Measurements from ENCODE around the gene PCBP4. TPM values are rescaled to one million over a fixed set of nuclear protein-coding genes. Genes with fewer than 3 reads are reported as not detected.

The PCBP4 gene
- total RNA-seq, 4 donors from 2014 or later, result 184 to 320 (median 199) TPM

DNA sequence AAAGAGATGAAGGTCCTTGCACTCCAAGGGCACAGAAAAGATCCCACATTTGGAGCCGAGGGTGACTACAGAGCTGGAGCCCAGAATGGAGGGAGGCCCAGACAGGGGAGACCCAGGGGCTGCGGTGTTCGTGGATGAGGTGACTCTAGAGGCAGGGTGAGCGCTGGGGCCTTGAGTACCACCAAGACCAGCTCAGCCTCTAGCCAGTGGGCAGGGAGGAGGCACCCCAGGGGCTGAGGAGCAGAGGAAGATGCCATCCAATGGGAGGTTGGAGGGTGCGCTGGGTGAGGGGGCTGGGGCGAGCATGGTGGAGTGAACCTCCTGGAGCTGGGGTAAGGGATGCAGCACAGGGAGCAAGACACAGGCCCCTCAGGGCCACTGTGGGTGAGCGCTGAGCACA is 38.8 kb downstream of the PCBP4 start:
- Histone ChIP-seq H3K9me3 (no peaks in the 10 kb centered on the region), H3K4me3 (no peak overlapping the region), H3K27ac (no peak overlapping the region), H3K4me1 (peaks cover 0 to 12% of the 10 kb centered on the region in 2 donors), H3K27me3 (no peaks in the 10 kb centered on the region), H3K36me3 (peaks cover 0 to 10% of the 10 kb centered on the region in 2 donors)
- TF ChIP-seq POLR2A (IDR thresholded peaks at IDR 0.05), result no peak
- TF ChIP-seq, protein P1, sequence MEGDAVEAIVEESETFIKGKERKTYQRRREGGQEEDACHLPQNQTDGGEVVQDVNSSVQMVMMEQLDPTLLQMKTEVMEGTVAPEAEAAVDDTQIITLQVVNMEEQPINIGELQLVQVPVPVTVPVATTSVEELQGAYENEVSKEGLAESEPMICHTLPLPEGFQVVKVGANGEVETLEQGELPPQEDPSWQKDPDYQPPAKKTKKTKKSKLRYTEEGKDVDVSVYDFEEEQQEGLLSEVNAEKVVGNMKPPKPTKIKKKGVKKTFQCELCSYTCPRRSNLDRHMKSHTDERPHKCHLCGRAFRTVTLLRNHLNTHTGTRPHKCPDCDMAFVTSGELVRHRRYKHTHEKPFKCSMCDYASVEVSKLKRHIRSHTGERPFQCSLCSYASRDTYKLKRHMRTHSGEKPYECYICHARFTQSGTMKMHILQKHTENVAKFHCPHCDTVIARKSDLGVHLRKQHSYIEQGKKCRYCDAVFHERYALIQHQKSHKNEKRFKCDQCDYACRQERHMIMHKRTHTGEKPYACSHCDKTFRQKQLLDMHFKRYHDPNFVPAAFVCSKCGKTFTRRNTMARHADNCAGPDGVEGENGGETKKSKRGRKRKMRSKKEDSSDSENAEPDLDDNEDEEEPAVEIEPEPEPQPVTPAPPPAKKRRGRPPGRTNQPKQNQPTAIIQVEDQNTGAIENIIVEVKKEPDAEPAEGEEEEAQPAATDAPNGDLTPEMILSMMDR (IDR thresholded peaks at IDR 0.05 in 4 of 5, conservative IDR thresholded peaks at IDR 0.05 in 1 of 5), result no peak
- DNase-seq, result no peak
- in situ Hi-C loops (cut with MboI; ENCODE audit: low sequenced_read_pairs in 4 of 4), result no loop called here
- intact Hi-C loops (cut with DNase I; ENCODE audit: low total_unique reads), result no loop called here
- no peak for ATAC-seq

DNA sequence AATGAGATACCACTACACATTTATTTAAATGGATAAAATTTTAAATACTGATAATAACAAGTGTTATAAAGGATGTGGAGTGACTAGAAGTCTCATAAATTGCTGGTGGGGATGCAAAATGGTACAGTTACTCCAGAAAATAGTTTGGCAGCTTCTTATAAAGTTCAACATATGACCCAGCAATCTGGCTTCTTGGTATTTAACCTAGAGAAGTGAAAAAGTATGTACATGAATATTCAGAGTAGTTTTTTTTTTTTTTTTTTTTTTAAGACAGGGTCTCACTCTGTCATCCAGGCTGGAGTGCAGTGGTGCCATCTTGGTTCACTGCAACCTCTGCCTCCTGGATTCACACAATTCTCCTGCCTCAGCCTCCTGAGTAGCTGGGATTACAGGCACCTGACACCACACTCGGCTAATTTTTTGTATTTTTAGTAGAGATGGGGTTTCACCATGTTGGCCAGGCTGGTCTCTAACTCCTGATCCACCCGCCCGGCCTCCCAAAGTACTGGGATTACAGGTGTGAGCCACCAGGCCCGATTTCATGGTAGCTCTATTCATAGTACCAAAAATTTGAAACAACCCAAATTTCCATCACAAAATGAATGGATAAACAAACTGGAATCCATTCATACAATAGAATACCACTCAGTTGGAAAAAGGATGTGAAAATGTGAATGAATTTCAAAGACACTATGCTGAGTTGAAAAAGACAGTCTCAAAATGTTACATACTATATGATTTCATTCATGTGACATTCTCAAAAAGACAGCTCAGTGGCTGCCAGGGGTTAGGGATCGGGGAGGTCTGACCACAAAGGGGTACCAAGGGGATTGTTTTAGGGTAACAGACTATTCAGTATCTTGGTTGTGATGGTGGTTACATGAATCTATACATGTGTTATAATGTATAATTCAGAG is 39.9 kb downstream of the PCBP4 start:
- TF ChIP-seq, protein P1 (IDR thresholded peaks at IDR 0.05 in 4 of 5, conservative IDR thresholded peaks at IDR 0.05 in 1 of 5), result no peak
- TF ChIP-seq POLR2A (IDR thresholded peaks at IDR 0.05), result no peak
- no peak overlapping the region for H3K4me3 ChIP-seq
- DNase-seq (no peak), ATAC-seq (no peak)
- H3K4me1 ChIP-seq, result peaks cover 0 to 12% of the 10 kb centered on the region in 2 donors
- H3K27ac ChIP-seq, result no peak overlapping the region
- no peaks in the 10 kb centered on the region for H3K9me3 ChIP-seq
- no peaks in the 10 kb centered on the region for H3K27me3 ChIP-seq
- intact Hi-C loops (cut with DNase I; ENCODE audit: low total_unique reads), result no loop called here
- no peaks in the 10 kb centered on the region for H3K36me3 ChIP-seq
- in situ Hi-C loops (cut with MboI; ENCODE audit: low sequenced_read_pairs in 4 of 4), result no loop called here

DNA sequence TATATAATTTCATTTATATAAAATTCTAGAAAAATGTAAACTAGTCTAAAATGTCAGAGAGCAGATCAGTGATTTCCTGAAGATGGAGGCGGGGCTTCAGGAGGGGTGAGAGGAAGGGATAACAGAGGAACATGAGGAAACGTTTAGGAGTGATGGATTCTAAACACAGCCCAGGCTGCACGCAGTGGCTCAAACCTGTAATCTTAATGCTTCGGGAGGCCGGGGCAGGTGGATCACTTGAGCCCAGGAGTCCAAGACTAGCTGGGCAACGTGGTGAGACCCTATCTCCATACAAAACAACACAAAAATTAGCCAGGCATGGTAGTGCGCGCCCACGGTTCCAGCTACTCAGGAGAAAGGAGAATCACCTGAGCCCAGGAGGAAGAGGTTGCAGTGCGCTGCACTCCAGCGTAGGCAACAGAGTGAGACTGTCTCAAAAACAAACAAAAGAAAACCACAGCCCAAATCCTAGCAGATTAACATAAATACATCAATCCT is 46.1 kb downstream of the PCBP4 start:
- Histone ChIP-seq H3K27ac (no peak overlapping the region), H3K4me1 (peaks cover 0 to 4% of the 10 kb centered on the region in 2 donors), H3K4me3 (no peak overlapping the region), H3K36me3 (no peaks in the 10 kb centered on the region), H3K27me3 (no peaks in the 10 kb centered on the region), H3K9me3 (no peaks in the 10 kb centered on the region)
- in situ Hi-C loops (cut with MboI; ENCODE audit: low sequenced_read_pairs in 4 of 4), result no loop called here
- TF ChIP-seq, protein P1 (IDR thresholded peaks at IDR 0.05 in 4 of 5, conservative IDR thresholded peaks at IDR 0.05 in 1 of 5), result no peak
- no peak for TF ChIP-seq POLR2A (IDR thresholded peaks at IDR 0.05)
- intact Hi-C loops (cut with DNase I; ENCODE audit: low total_unique reads), result no loop called here
- no peak for ATAC-seq
- no peak for DNase-seq

DNA sequence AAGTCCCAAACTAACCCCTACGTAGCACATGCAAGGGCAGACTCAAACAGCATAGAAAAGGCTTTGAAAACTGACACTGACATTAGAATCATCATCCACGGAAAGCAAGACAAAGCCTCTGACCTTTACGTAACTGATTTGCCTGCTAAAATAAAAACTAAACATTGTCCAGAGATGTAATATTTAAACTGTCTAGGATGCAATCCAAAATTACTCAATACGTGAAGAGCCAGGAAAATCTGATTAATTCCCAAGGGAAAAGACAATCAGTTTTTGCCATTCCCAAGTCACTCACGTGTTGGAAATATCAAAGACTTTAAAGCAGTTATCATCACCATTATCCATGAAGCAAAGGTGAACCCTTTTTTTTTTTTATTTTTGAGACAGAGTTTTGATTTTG is 50.8 kb downstream of the PCBP4 start:
- no peak overlapping the region for H3K4me3 ChIP-seq
- DNase-seq (no peak), ATAC-seq (no peak)
- in situ Hi-C loops (cut with MboI; ENCODE audit: low sequenced_read_pairs in 4 of 4) (no loop called here), intact Hi-C loops (cut with DNase I; ENCODE audit: low total_unique reads) (no loop called here)
- H3K4me1 ChIP-seq, result no peaks in the 10 kb centered on the region
- H3K36me3 ChIP-seq, result no peaks in the 10 kb centered on the region
- H3K27me3 ChIP-seq, result no peaks in the 10 kb centered on the region
- H3K9me3 ChIP-seq, result no peaks in the 10 kb centered on the region
- TF ChIP-seq, protein P1 (IDR thresholded peaks at IDR 0.05 in 4 of 5, conservative IDR thresholded peaks at IDR 0.05 in 1 of 5), result no peak
- TF ChIP-seq POLR2A (IDR thresholded peaks at IDR 0.05), result no peak
- H3K27ac ChIP-seq, result no peak overlapping the region

Data from gastrocnemius medialis (tissue), 4 donors.